Measurements from ENCODE around the gene C19orf38.
A peak's percentile ranks its signal among the peaks of the same experiment; 100 is the strongest.
"Not testable (repeated sequence)": the region's sequence is repeated elsewhere in the genome, so short reads cannot be mapped to it uniquely, and the experiment has no call there.

C19orf38 gene

DNA sequence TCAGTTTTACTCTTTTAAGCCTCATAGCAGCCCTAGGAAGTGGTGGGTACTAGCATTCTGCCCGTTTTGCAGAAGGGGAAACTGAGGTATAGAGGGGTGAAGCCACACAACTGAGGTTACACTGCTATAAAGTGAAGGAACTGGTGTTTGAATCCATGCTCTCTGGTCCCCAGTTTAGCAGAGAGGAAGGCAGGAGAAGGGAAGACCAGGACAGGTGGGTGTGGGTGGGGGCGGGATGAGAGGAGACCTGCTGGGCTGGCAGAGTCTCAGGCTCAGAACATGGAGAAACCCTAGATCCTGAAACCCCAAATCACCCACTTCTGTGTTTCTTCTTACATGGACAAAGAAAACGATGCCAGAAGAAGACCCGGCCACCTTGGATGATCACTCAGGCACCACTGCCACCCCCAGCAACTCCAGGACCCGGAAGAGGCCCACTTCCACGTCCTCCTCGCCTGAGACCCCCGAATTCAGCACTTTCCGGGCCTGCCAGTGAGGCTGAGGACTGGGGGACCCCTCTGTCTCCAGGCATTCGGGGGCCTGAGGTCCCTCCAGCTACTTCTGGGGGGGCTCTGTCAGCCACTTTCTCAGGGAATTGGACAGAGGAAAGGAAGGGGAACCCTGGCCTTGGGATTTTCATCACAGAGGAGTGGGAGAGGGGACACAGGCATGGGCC lies 20.8 kb downstream of the C19orf38 start:
- H3K36me3 ChIP-seq (ENCODE audit: control insufficient read depth in 2 of 2, insufficient read depth in 2 of 2, low read length in 2 of 2): no peaks in the 10 kb centered on the region
- no peak overlapping the region for H3K27ac ChIP-seq (ENCODE audit: low read length)
- H3K9ac ChIP-seq (ENCODE audit: low read length in 2 of 2): no peak overlapping the region
- no peak overlapping the region for H3K4me3 ChIP-seq (ENCODE audit: low read length in 2 of 2)
- peaks cover 18% of the 10 kb centered on the region for H3K4me1 ChIP-seq (ENCODE audit: control insufficient read depth, insufficient read depth, low read length)
- H3K9me3 ChIP-seq (ENCODE audit: control insufficient read depth in 2 of 2, low read length in 2 of 2): no peaks in the 10 kb centered on the region
- no peaks in the 10 kb centered on the region for H3K27me3 ChIP-seq (ENCODE audit: control insufficient read depth in 1 of 2, insufficient read depth in 2 of 2, low read length in 2 of 2)

GRCh38 chr19:10869872-10870311 lies 21.7 kb downstream of the C19orf38 start:
- H3K4me1 ChIP-seq (ENCODE audit: control insufficient read depth, insufficient read depth, low read length): peaks cover 13% of the 10 kb centered on the region
- not testable (repeated sequence) for H3K27ac ChIP-seq (ENCODE audit: low read length); H3K9ac ChIP-seq (ENCODE audit: low read length in 2 of 2); H3K27me3 ChIP-seq (ENCODE audit: control insufficient read depth in 1 of 2, insufficient read depth in 2 of 2, low read length in 2 of 2); H3K4me3 ChIP-seq (ENCODE audit: low read length in 2 of 2); H3K36me3 ChIP-seq (ENCODE audit: control insufficient read depth in 2 of 2, insufficient read depth in 2 of 2, low read length in 2 of 2); H3K9me3 ChIP-seq (ENCODE audit: control insufficient read depth in 2 of 2, low read length in 2 of 2)

GRCh38 chr19:10870501-10870954 lies 22.3 kb downstream of the C19orf38 start:
- no peaks in the 10 kb centered on the region for H3K9me3 ChIP-seq (ENCODE audit: control insufficient read depth in 2 of 2, low read length in 2 of 2)
- peaks cover 14% of the 10 kb centered on the region for H3K4me1 ChIP-seq (ENCODE audit: control insufficient read depth, insufficient read depth, low read length)
- H3K9ac ChIP-seq (ENCODE audit: low read length in 2 of 2): peak overlapping the region; percentile 74 to 80
- no peaks in the 10 kb centered on the region for H3K27me3 ChIP-seq (ENCODE audit: control insufficient read depth in 1 of 2, insufficient read depth in 2 of 2, low read length in 2 of 2)
- H3K36me3 ChIP-seq (ENCODE audit: control insufficient read depth in 2 of 2, insufficient read depth in 2 of 2, low read length in 2 of 2): no peaks in the 10 kb centered on the region
- H3K4me3 ChIP-seq (ENCODE audit: low read length in 2 of 2): peak overlapping the region; percentile 77 to 80
- H3K27ac ChIP-seq (ENCODE audit: low read length): peak overlapping the region; percentile 82

DNA sequence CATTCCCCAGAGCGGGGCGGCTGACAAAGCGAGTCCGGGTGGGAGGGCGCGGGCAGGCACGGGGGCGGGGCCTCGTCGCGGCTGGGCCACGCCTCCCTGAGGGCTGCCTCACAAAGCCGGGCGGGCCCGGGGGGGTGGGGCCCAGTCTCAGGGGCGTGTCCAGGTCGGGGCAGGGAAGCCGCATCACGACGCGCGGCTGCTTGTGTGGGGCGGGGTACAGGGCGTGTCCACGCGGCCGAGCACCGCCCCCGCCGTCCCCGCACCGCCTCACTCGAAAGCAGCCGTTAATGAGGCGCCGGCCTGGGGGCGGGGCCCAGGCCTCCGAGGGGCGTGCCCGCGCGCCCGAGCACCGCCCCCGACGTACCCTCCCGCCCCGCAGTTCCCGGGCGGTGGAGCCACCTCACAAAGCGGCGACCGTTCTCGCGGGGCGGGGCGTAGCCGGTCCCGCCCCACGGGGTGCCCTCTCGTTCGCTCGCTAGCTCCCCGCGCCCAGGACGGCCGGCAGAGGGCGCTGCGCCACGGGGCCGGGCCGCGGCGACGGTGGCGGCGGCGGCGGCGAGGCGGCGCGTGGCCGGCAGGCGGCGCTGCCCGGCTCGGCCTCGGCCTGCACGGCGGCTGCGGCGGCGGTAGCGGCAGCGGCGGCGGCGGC lies 22.9 kb downstream of the C19orf38 start, which contains the start of gene CARM1:
TSS of gene CARM1 (plus strand) at position 599 of the 649 bp plus-strand sequence. CDS start 150 bp downstream, outside the sequence.
- peak within 1 kb of the TSS; percentile 74 to 80 for H3K9ac ChIP-seq (ENCODE audit: low read length in 2 of 2)
- peaks cover 14% of the 10 kb centered on the region for H3K4me1 ChIP-seq (ENCODE audit: control insufficient read depth, insufficient read depth, low read length)
- H3K27ac ChIP-seq (ENCODE audit: low read length): peak within 1 kb of the TSS; percentile 82
- H3K36me3 ChIP-seq (ENCODE audit: control insufficient read depth in 2 of 2, insufficient read depth in 2 of 2, low read length in 2 of 2): no peaks in the 10 kb centered on the region
- no peaks in the 10 kb centered on the region for H3K27me3 ChIP-seq (ENCODE audit: control insufficient read depth in 1 of 2, insufficient read depth in 2 of 2, low read length in 2 of 2)
- peak within 1 kb of the TSS; percentile 78 to 80 for H3K4me3 ChIP-seq (ENCODE audit: low read length in 2 of 2)
- H3K9me3 ChIP-seq (ENCODE audit: control insufficient read depth in 2 of 2, low read length in 2 of 2): no peaks in the 10 kb centered on the region

GRCh38 chr19:10871711-10872545 lies 23.7 kb downstream of the C19orf38 start:
- H3K9me3 ChIP-seq (ENCODE audit: control insufficient read depth in 2 of 2, low read length in 2 of 2): no peaks in the 10 kb centered on the region
- peaks cover 19% of the 10 kb centered on the region for H3K4me1 ChIP-seq (ENCODE audit: control insufficient read depth, insufficient read depth, low read length)
- peak overlapping the region; percentile 60 to 78 for H3K9ac ChIP-seq (ENCODE audit: low read length in 2 of 2)
- no peaks in the 10 kb centered on the region for H3K27me3 ChIP-seq (ENCODE audit: control insufficient read depth in 1 of 2, insufficient read depth in 2 of 2, low read length in 2 of 2)
- peak overlapping the region; percentile 52 to 78 for H3K4me3 ChIP-seq (ENCODE audit: low read length in 2 of 2)
- H3K27ac ChIP-seq (ENCODE audit: low read length): peak overlapping the region; percentile 55
- H3K36me3 ChIP-seq (ENCODE audit: control insufficient read depth in 2 of 2, insufficient read depth in 2 of 2, low read length in 2 of 2): no peaks in the 10 kb centered on the region

- peak overlapping the region; percentile 60 to 78 for H3K9ac ChIP-seq (ENCODE audit: low read length in 2 of 2)
- no peaks in the 10 kb centered on the region for H3K27me3 ChIP-seq (ENCODE audit: control insufficient read depth in 1 of 2, insufficient read depth in 2 of 2, low read length in 2 of 2)
- no peaks in the 10 kb centered on the region for H3K9me3 ChIP-seq (ENCODE audit: control insufficient read depth in 2 of 2, low read length in 2 of 2)
- peak overlapping the region; percentile 55 for H3K27ac ChIP-seq (ENCODE audit: low read length)
- H3K4me3 ChIP-seq (ENCODE audit: low read length in 2 of 2): peak overlapping the region; percentile 52 to 78
- H3K4me1 ChIP-seq (ENCODE audit: control insufficient read depth, insufficient read depth, low read length): peaks cover 21% of the 10 kb centered on the region
- H3K36me3 ChIP-seq (ENCODE audit: control insufficient read depth in 2 of 2, insufficient read depth in 2 of 2, low read length in 2 of 2): no peaks in the 10 kb centered on the region
Measured at GRCh38 chr19:10872546-10873107, 24.4 kb downstream of the C19orf38 start.

- no peaks in the 10 kb centered on the region for H3K27me3 ChIP-seq (ENCODE audit: control insufficient read depth in 1 of 2, insufficient read depth in 2 of 2, low read length in 2 of 2)
- H3K27ac ChIP-seq (ENCODE audit: low read length): no peak overlapping the region
- no peaks in the 10 kb centered on the region for H3K9me3 ChIP-seq (ENCODE audit: control insufficient read depth in 2 of 2, low read length in 2 of 2)
- peaks cover 25% of the 10 kb centered on the region for H3K4me1 ChIP-seq (ENCODE audit: control insufficient read depth, insufficient read depth, low read length)
- no peak overlapping the region for H3K4me3 ChIP-seq (ENCODE audit: low read length in 2 of 2)
- H3K9ac ChIP-seq (ENCODE audit: low read length in 2 of 2): no peak overlapping the region
- H3K36me3 ChIP-seq (ENCODE audit: control insufficient read depth in 2 of 2, insufficient read depth in 2 of 2, low read length in 2 of 2): no peaks in the 10 kb centered on the region
Measured at GRCh38 chr19:10874024-10874423, 25.8 kb downstream of the C19orf38 start.

DNA sequence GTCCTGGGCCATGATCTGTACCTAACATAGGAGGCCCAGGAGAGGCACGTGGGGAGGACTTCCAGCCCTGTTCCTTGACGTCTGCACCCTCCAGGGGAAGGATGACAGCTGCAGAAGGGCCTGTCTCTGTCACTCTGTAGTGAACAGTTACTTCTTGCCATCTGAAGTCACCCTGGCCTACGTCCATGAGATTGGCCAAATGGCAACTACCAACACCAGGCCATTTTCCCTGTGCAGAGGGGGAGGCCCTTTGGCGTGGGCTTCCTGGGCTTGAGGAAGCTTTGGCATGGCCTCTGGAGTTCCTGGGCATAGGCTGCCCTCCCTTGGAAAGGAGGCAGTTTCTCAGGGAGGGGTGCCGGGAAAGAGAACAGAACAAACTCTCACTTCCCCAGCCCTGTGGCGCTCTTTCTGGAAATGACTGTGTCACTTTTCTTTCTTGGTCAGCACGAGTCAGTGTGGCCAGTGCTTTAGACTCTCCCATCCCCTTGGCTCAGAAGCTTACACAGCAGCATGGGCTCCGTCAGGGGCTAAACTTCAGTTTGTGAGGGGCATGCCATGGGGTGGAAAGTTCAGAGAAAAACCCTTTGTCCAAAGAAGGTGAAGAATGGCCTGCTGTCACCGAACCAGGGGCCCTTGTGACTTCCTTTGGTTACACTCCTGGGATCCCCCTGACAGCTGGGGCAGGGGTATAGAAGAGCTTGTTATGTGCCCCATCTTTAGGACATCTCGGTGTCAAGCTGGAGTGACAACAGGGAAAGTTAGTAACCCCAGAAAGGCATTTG lies 28.4 kb downstream of the C19orf38 start:
- no peak overlapping the region for H3K27ac ChIP-seq (ENCODE audit: low read length)
- no peaks in the 10 kb centered on the region for H3K27me3 ChIP-seq (ENCODE audit: control insufficient read depth in 1 of 2, insufficient read depth in 2 of 2, low read length in 2 of 2)

GRCh38 chr19:10877608-10878007 lies 29.4 kb downstream of the C19orf38 start:
- H3K9ac ChIP-seq (ENCODE audit: low read length in 2 of 2); H3K36me3 ChIP-seq (ENCODE audit: control insufficient read depth in 2 of 2, insufficient read depth in 2 of 2, low read length in 2 of 2); H3K27ac ChIP-seq (ENCODE audit: low read length); H3K9me3 ChIP-seq (ENCODE audit: control insufficient read depth in 2 of 2, low read length in 2 of 2); H3K27me3 ChIP-seq (ENCODE audit: control insufficient read depth in 1 of 2, insufficient read depth in 2 of 2, low read length in 2 of 2); H3K4me3 ChIP-seq (ENCODE audit: low read length in 2 of 2): not testable (repeated sequence)
- peaks cover 34% of the 10 kb centered on the region for H3K4me1 ChIP-seq (ENCODE audit: control insufficient read depth, insufficient read depth, low read length)

More for the DNA sequence above, 28.4 kb downstream of the C19orf38 start:
- peaks cover 30% of the 10 kb centered on the region for H3K4me1 ChIP-seq (ENCODE audit: control insufficient read depth, insufficient read depth, low read length)
- H3K9me3 ChIP-seq (ENCODE audit: control insufficient read depth in 2 of 2, low read length in 2 of 2): no peaks in the 10 kb centered on the region
- H3K4me3 ChIP-seq (ENCODE audit: low read length in 2 of 2): no peak overlapping the region
- no peaks in the 10 kb centered on the region for H3K36me3 ChIP-seq (ENCODE audit: control insufficient read depth in 2 of 2, insufficient read depth in 2 of 2, low read length in 2 of 2)
- no peak overlapping the region for H3K9ac ChIP-seq (ENCODE audit: low read length in 2 of 2)

- Histone ChIP-seq H3K27ac (ENCODE audit: low read length) (no peak overlapping the region), H3K4me1 (ENCODE audit: control insufficient read depth, insufficient read depth, low read length) (peaks cover 29% of the 10 kb centered on the region), H3K4me3 (ENCODE audit: low read length in 2 of 2) (no peak overlapping the region), H3K9ac (ENCODE audit: low read length in 2 of 2) (no peak overlapping the region), H3K9me3 (ENCODE audit: control insufficient read depth in 2 of 2, low read length in 2 of 2) (no peaks in the 10 kb centered on the region), H3K36me3 (ENCODE audit: control insufficient read depth in 2 of 2, insufficient read depth in 2 of 2, low read length in 2 of 2) (no peaks in the 10 kb centered on the region), H3K27me3 (ENCODE audit: control insufficient read depth in 1 of 2, insufficient read depth in 2 of 2, low read length in 2 of 2) (no peaks in the 10 kb centered on the region)
Measured at GRCh38 chr19:10878253-10878652, 30.0 kb downstream of the C19orf38 start.

Data from stomach smooth muscle (tissue), 2 donors.